K562 (cell line): ENCODE results near the gene COL11A2.

Source experiments
- CTCF ChIP-seq, 3 experiments: IDR thresholded peaks in 2 of 3; conservative IDR thresholded peaks in 1 of 3; 2 replicates each; pipeline ENCODE4 v1.5.1; 2011 to 2012; ENCODE audit warnings: low read length in 3 of 3, mild to moderate bottlenecking in 3 of 3, control low read depth in 2 of 3, improper control_type of control experiment in 1 of 3, inconsistent platforms in 1 of 3, low read depth in 1 of 3, mixed read lengths in 1 of 3, moderate library complexity in 1 of 3; ENCODE audit not compliant: insufficient read depth in 2 of 3
- ZBTB34 ChIP-seq: fragments of 250-450 bp; sonication (Bioruptor Pico); IDR thresholded peaks from 2 replicates; pipeline ENCODE4 v1.8.0; 2021; ENCODE audit warnings: mild to moderate bottlenecking, moderate library complexity

- TF ChIP-seq CTCF (IDR thresholded peaks at IDR 0.05 in 2 of 3, conservative IDR thresholded peaks at IDR 0.05 in 1 of 3; ENCODE audit: insufficient read depth in 2 of 3, low read depth in 1 of 3, low read length in 3 of 3): no peak
- no peak for TF ChIP-seq ZBTB34 (CRISPR knock-in tag)
Measured at GRCh38 chr6:33117811-33118277, 74.4 kb downstream of the COL11A2 start.
